ENCODE results near the gene KLK1. TPM values are rescaled to one million over a fixed set of nuclear protein-coding genes. Genes with fewer than 3 reads are reported as not detected.

KLK1 gene
- total and polyA plus RNA-seq, 12 donors = 0.39 to 0.85 (median 0.64) TPM; not detected in 4

Other genes starting within 250 kb of the KLK1 start
- gene SYT3, start 183.9 kb downstream of the KLK1 start, total RNA-seq = under 1 TPM in 3 of 10 donors, not detected in 7; 0.25 to 0.49 (median 0.26) TPM
- under 1 TPM in 1 of 2 donors, not detected in 1; 0.04 TPM for gene SYT3, start 183.9 kb downstream of the KLK1 start, polyA plus RNA-seq
- gene C19orf81, start 174.3 kb downstream of the KLK1 start, total RNA-seq = 1 to 10 TPM in 7 of 10 donors, under 1 TPM in 1, not detected in 2; 0.96 to 7.2 (median 4.0) TPM
- 1 to 10 TPM in 1 of 2 donors, under 1 TPM in 1; 0.61 to 1.8 TPM for gene C19orf81, start 174.3 kb downstream of the KLK1 start, polyA plus RNA-seq
- gene SHANK1, start 104.0 kb downstream of the KLK1 start, total RNA-seq = 1 to 10 TPM in 2 of 10 donors, under 1 TPM in 7, not detected in 1; 0.23 to 1.5 (median 0.59) TPM
- under 1 TPM; 0.07 to 0.17 TPM for gene SHANK1, start 104.0 kb downstream of the KLK1 start, polyA plus RNA-seq
- gene CLEC11A, start 100.4 kb downstream of the KLK1 start, total RNA-seq = 10 to 100 TPM in 1 of 10 donors, 1 to 10 TPM in 9; 2.3 to 11.9 (median 3.8) TPM
- 10 to 100 TPM in 1 of 2 donors, 1 to 10 TPM in 1; 5.6 to 12.9 TPM for gene CLEC11A, start 100.4 kb downstream of the KLK1 start, polyA plus RNA-seq
- gene GPR32, start 53.3 kb downstream of the KLK1 start, total RNA-seq = not detected
- gene GPR32, start 53.3 kb downstream of the KLK1 start, polyA plus RNA-seq = not detected
- gene ACP4, start 33.4 kb downstream of the KLK1 start, total RNA-seq = not detected
- not detected for gene ACP4, start 33.4 kb downstream of the KLK1 start, polyA plus RNA-seq
- gene KLK15, start 9.8 kb upstream of the KLK1 start, total RNA-seq = not detected
- gene KLK15, start 9.8 kb upstream of the KLK1 start, polyA plus RNA-seq = not detected
- not detected for gene KLK3, start 31.1 kb upstream of the KLK1 start, total RNA-seq
- gene KLK3, start 31.1 kb upstream of the KLK1 start, polyA plus RNA-seq = not detected
- gene KLK2, start 49.7 kb upstream of the KLK1 start, total RNA-seq = not detected
- gene KLK2, start 49.7 kb upstream of the KLK1 start, polyA plus RNA-seq = not detected
- gene KLK4, start 87.6 kb upstream of the KLK1 start, total RNA-seq = not detected
- not detected for gene KLK4, start 87.6 kb upstream of the KLK1 start, polyA plus RNA-seq
- gene KLK5, start 129.3 kb upstream of the KLK1 start, total RNA-seq = not detected
- not detected for gene KLK5, start 129.3 kb upstream of the KLK1 start, polyA plus RNA-seq
- gene KLK6, start 145.8 kb upstream of the KLK1 start, total RNA-seq = not detected
- not detected for gene KLK6, start 145.8 kb upstream of the KLK1 start, polyA plus RNA-seq
- gene KLK7, start 160.1 kb upstream of the KLK1 start, total RNA-seq = not detected
- under 1 TPM in 1 of 2 donors, not detected in 1; 0.04 TPM for gene KLK7, start 160.1 kb upstream of the KLK1 start, polyA plus RNA-seq
- gene KLK8, start 177.8 kb upstream of the KLK1 start, total RNA-seq = not detected
- gene KLK8, start 177.8 kb upstream of the KLK1 start, polyA plus RNA-seq = not detected
- gene KLK10, start 195.9 kb upstream of the KLK1 start, total RNA-seq = 1 to 10 TPM in 1 of 10 donors, under 1 TPM in 4, not detected in 5; 0.16 to 1.8 (median 0.38) TPM
- gene KLK10, start 195.9 kb upstream of the KLK1 start, polyA plus RNA-seq = under 1 TPM in 1 of 2 donors, not detected in 1; 0.49 TPM
- under 1 TPM in 4 of 10 donors, not detected in 6; 0.27 to 0.46 (median 0.36) TPM for gene KLK11, start 202.8 kb upstream of the KLK1 start, total RNA-seq
- gene KLK11, start 202.8 kb upstream of the KLK1 start, polyA plus RNA-seq = under 1 TPM; 0.51 to 0.59 TPM
- not detected for gene KLK12, start 211.2 kb upstream of the KLK1 start, total RNA-seq
- not detected for gene KLK12, start 211.2 kb upstream of the KLK1 start, polyA plus RNA-seq
- gene KLK13, start 241.3 kb upstream of the KLK1 start, total RNA-seq = under 1 TPM in 1 of 10 donors, not detected in 9; 0.32 TPM
- 1 to 10 TPM in 1 of 2 donors, not detected in 1; 1.3 TPM for gene KLK13, start 241.3 kb upstream of the KLK1 start, polyA plus RNA-seq